DMS114 treated with DMSO at 0.1 percent for 48 hours (cell line): ENCODE data around the gene SCGB1A1.

Experiments
- DNase-seq: peaks from one replicate; lab custom pipeline; 2025; ENCODE audit not compliant: unreplicated experiment; lab: John Stamatoyannopoulos, UW

Gene SCGB1A1

GRCh38 chr11:62420882-62421281 is 2.0 kb downstream of the SCGB1A1 start:
- DNase-seq: no peak

GRCh38 chr11:62421996-62422395 is 3.2 kb downstream of the SCGB1A1 start:
- no peak for DNase-seq

GRCh38 chr11:62423012-62423411 is 4.2 kb downstream of the SCGB1A1 start:
- no peak for DNase-seq

GRCh38 chr11:62427630-62428233 is 8.9 kb downstream of the SCGB1A1 start:
- DNase-seq: no peak

DNA sequence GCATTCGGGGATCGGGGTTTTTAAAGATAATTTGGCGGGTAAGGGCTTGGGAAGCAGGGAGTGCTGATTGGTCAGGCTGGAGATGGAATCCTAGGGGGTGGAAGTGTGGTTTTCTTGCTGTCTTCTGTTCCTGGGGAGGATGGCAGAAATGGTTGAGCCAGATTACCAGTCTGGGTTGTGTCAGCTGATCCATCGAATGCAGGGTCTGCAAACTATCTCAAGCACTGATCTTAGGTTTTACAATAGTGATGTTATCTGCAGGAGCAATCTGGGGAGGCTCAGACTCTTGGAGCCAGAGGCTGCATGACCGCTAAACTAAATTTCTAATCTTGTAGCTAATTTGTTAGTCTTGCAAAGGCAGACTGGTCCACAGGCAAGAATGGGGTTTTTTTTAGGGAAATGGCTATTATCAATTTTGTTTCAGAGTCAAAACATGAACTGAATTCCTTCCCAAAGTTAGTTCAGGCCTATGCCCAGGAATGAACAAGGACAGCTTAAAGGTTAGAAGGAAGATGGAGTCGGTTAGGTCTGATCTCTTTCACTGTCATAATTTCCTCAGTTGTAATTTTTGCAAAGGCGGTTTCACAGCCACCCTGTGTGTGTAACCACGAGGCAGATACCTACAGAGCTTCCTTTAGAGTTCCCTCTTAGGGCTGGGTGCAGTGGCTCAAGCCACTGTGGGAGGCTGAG is 10.2 kb downstream of the SCGB1A1 start:
- no peak for DNase-seq

GRCh38 chr11:62430425-62430824 is 11.6 kb downstream of the SCGB1A1 start:
- no peak for DNase-seq

GRCh38 chr11:62431171-62431901 is 12.5 kb downstream of the SCGB1A1 start:
- DNase-seq: no peak

GRCh38 chr11:62432695-62433094 is 13.9 kb downstream of the SCGB1A1 start:
- no peak for DNase-seq

- DNase-seq: no peak
Measured at GRCh38 chr11:62433141-62433903, 14.5 kb downstream of the SCGB1A1 start.

- DNase-seq: no peak
Measured at GRCh38 chr11:62433904-62434276, 15.1 kb downstream of the SCGB1A1 start.

DNA sequence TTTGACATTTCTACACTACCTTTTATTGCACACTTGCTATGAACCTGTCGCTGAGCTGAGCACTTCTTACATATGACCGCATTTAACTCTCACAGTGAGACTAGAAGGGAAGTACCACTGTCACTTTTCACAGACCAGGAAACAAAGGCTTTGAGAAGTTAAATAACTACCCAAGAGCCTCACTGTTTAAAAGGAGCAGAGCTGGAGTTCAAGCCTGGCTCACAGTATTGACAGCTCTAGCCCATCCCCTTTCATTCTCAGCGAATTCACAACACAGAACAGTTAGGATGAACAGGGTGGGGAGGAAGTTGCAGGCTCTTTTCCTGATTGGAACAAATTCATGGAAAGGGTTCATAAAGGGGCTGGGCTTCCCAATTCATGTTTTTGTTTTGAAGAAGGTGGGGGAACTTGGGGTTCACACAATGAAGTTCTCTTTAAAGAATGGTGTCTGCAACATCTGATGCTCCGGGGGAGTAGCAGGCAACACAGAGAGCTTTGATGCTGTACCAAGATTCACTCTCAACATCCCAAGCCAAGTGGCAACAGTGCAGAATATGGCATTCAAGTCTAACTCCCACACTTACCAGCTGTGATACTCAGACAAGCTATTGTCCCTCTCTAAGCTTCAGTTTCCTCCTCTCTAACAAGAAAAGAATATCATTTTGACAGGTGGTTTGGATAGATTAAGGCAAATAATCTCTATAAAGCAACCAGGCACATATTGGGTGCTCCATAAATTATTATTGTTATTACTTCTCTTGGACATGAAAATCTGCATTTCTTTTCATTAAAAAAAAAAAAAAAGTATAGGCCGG is 17.2 kb downstream of the SCGB1A1 start:
- no peak for DNase-seq

DNA sequence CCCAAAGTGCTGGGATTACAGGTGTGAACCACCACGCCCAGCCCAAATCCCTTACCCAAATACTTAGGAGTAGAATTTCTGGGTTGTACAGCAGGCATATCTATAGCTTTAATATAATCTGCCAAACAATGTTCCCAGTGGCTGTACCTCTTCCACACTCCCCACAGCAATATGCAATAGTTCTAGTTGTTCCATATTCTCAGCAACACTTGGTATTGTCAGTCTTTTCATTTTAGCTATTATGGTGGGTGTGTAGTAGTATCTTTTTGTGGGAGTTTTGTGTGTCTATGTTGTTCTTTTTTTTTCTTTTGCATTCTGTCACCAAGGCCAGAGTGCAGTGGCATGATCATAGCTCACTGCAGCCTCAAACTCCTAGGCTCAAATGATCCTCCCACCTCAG is 18.8 kb downstream of the SCGB1A1 start:
- DNase-seq: no peak

- DNase-seq: no peak
Measured at GRCh38 chr11:62438641-62439040, 19.8 kb downstream of the SCGB1A1 start.

- no peak for DNase-seq
Measured at GRCh38 chr11:62439785-62440602, 21.2 kb downstream of the SCGB1A1 start.

DNA sequence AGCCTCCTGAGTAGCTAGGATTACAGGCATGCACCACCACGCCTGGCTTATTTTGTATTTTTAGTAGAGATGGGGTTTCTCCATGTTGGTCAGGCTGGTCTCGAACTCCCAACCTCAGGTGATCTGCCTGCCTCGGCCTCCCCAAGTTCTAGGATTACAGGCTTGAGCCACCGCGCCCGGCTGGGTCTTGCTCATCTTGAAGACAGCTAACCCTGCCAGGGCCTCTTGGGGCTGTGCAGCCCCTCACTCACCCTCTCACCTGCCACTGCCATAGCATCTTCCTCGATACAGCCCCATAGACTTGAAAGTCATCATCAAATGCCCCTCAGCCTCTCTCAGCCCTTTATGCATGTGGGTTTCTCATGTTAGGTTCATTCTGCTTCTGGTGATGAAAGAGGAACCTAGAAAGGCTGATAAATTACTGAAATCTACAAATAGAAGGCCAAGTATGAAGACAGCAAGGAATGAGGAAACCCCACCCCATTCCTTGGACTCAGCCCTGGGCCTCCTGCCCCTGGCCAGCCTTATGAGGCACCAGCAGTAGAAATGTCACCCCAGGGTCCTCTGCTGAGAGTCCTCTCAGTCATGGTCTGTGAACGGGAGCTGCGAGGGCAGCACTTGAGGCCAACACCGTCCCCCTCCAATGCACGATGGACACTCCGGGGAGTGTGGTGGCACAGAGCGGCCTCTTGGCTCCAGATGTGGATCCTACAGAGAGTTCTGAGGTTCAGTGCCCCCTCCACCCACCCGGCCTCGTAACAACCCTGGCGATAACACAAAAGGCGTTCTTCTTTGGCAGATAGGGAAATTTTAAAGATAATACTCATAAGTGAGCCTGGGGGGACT is 24.8 kb downstream of the SCGB1A1 start:
- DNase-seq: no peak

GRCh38 chr11:62444236-62444833 is 25.5 kb downstream of the SCGB1A1 start:
- no peak for DNase-seq

DNA sequence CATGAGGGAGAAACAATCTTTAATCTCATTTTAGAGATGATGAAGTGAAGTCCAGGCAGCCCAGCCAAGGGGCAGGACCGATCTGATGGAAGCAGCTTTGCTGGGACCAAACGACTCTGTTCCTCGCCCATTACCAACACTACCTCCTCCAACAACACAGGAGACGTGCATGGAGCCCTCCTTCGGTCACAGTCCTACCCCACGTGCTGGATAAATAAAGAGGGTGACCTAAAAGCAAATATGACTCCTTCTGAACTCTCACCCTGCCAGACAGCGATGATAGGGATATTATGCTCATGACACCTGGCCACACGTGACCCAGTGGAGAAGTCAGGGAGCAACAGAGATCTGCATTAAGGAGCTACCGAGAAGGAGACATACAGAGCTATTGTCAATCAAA is 26.0 kb downstream of the SCGB1A1 start:
- DNase-seq: no peak

DNA sequence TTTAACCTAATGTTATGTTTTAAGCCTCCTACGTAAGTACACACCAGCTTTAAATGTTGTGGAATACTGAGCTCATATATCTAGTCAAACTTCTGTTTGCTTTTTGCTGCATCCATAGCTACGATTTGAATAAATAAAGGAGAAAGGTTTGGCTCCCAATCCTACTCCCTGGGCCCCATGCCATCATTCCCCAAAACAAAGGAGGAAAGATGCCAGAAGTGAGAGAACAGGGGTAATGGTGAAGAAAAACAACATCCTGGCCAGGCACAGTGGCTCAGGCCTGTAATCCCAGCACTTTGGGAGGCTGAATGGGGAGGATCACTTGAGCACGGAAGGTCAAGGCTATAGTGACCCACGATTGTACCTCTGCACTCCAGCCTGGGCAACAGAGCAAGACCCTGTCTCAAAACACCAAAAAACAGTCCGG is 26.5 kb downstream of the SCGB1A1 start:
- no peak for DNase-seq

DNA sequence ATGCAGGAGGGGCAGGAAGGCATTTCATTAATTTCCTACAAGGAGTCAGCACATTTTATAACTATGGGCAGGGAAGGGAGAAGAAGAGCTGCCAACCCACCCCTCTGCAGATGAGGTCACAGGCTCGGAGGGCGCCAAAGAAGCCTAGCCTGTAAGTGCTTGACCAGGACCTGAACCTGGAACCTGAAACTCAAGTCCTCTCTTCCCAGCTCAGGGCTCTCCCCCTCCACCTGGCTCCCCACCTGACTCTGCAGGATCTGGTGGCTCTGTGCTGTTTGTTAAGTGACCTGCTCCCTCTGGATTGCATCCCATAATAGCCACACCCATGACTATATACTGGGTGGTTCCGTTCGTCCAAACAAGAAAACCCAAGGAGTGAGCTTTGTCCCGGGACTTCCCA is 27.3 kb downstream of the SCGB1A1 start:
- no peak for DNase-seq
